Heart left ventricle (tissue), 16 donors: ENCODE data around the gene CD59. TPM values are rescaled to one million over a fixed set of nuclear protein-coding genes. Genes with fewer than 3 reads are reported as not detected.

ENCODE experiments used
- ATAC-seq, 4 donors: fragments of 200-7000 bp; cut with Tn5 transposase; one replicate each; pipeline ENCODE4 v1.9.1; 2020 to 2022; ENCODE audit warnings: moderate library complexity in 4 of 4, mild to moderate bottlenecking in 3 of 4, moderate number of reproducible peaks in 1 of 4
- DNase-seq, 5 donors: peaks; one replicate each; pipeline ENCODE4 v3.0.0-alpha.2; 2020
- H3K27ac ChIP-seq, 12 donors: fragments of 200-600 bp; sonication (generic) in 4 of 12; one replicate each; pipeline versions ENCODE4 v1.5.0 to v1.8.0; 2016 to 2022; ENCODE audit warnings: mild to moderate bottlenecking in 2 of 12
- H3K27me3 ChIP-seq, 9 donors: fragments of 200-600 bp; sonication (generic) in 2 of 9; one replicate each; pipeline versions ENCODE4 v1.5.1 to v1.8.0; 2016 to 2022; ENCODE audit warnings: mild to moderate bottlenecking in 3 of 9
- H3K36me3 ChIP-seq, 9 donors: fragments of 200-600 bp; sonication (generic) in 2 of 9; one replicate each; pipeline versions ENCODE4 v1.5.0 to v1.8.0; 2018 to 2022; ENCODE audit warnings: mild to moderate bottlenecking in 2 of 9
- H3K4me1 ChIP-seq, 12 donors: fragments of 200-600 bp; sonication (generic) in 4 of 12; one replicate each; pipeline versions ENCODE4 v1.5.0 to v1.8.0; 2016 to 2022; ENCODE audit warnings: mild to moderate bottlenecking in 3 of 12
- H3K4me3 ChIP-seq, 12 donors: fragments of 200-600 bp; sonication (generic) in 4 of 12; one replicate each; pipeline versions ENCODE4 v1.5.0 to v1.8.0; 2017 to 2022; ENCODE audit warnings: mild to moderate bottlenecking in 9 of 12, moderate library complexity in 4 of 12
- H3K9me3 ChIP-seq, 12 donors: fragments of 200-600 bp; sonication (generic) in 4 of 12; one replicate each; pipeline versions ENCODE4 v1.5.0 to v1.8.0; 2016 to 2022; ENCODE audit warnings: mild to moderate bottlenecking in 1 of 12
- CTCF ChIP-seq, 12 donors: fragments of 200-600 bp; sonication (generic) in 4 of 12; IDR thresholded peaks; one replicate each; pipeline versions ENCODE4 v1.5.0 to v1.8.0; 2018 to 2022; ENCODE audit warnings: antibody characterized with exemption in 12 of 12, mild to moderate bottlenecking in 5 of 12
- POLR2A ChIP-seq, 2 donors: fragments of 450-650 bp; IDR thresholded peaks; one replicate each; pipeline ENCODE4 v1.6.1; 2017; ENCODE audit warnings: antibody characterized with exemption in 2 of 2, mild to moderate bottlenecking in 2 of 2, moderate library complexity in 2 of 2
- WGBS, 4 donors: extraction: QIAGEN DNeasy Blood & Tissue Kit in 2 of 4; methylation state at CpG; one replicate each; pipeline versions ENCODE4 v1.1.5 to v1.1.7; 2013 to 2018; 5-methylcytosine and 5-hydroxymethylcytosine counted together
- intact Hi-C, 10 donors: fragments of 100-400 bp; cut with DNase I; formaldehyde crosslinking; loops; one replicate each; pipeline versions ENCODE4 v1.11.1 to v1.14.2; 2022
- polyA plus RNA-seq, 2 donors: library from polyadenylated mRNA; stranded (reverse); fragments of 200-250 nt; gene quantifications; one replicate each; pipeline ENCODE4 v1.2.3, GENCODE V29; 2013
- total RNA-seq, 9 donors: library from RNA; depleted of rRNA in 2 of 9; stranded (reverse); fragments of >200 nt in 2 of 9; fragmentation: NEBNext Ultra II Directional in 3 of 9; extraction: Animal tissue kit (Norgen Biotek cat#: 25700) in 3 of 9; gene quantifications; one replicate each; pipeline versions ENCODE4 v1.1.0 to v1.2.4, GENCODE V29; 2016 to 2023
- donor health status: ischemic (EF 13 %, LVEDD 7.1; RV severe dilation, severe dysfunction).
- donor health status: healthy with polysubstance abuse.
- donor health status: DM: no; HTN: yes; CAD: no.
- donor health status: DM: no; HTN: no; CAD: no.
- donor health status: ischemic (EF 25% LVEDD 6.9; RV normal size, moderate dysfunction).
- donor health status: ischemic (EF 25% LVEDD 5.7; RV mildly dilated, moderate dysfunction).
- donor health status: healthy.
- donor health status: DM: yes; HTN: yes; CAD: no.
- donor health status: ischemic (EF 35%, LVEDD 5.7; RV mildly dilated, moderate dysfunction).
- donor health status: nonischemic (EF 11% LVEDD 7.7; RV severe dilation, severe dysfunction).
- donor health status: DM: yes; HTN: yes; CAD: no.
- donor health status: PGD.
- donor health status: ischemic (EF 29% LVEDD 5.4; RV normal size, mild dysfunction).
- donor health status: nonischemic (EF 23%, LVEDD 6.1; RV moderate dilation, normal function).

CD59 gene
- total and polyA plus RNA-seq, 11 donors, result 133 to 1,434 (median 930) TPM

DNA sequence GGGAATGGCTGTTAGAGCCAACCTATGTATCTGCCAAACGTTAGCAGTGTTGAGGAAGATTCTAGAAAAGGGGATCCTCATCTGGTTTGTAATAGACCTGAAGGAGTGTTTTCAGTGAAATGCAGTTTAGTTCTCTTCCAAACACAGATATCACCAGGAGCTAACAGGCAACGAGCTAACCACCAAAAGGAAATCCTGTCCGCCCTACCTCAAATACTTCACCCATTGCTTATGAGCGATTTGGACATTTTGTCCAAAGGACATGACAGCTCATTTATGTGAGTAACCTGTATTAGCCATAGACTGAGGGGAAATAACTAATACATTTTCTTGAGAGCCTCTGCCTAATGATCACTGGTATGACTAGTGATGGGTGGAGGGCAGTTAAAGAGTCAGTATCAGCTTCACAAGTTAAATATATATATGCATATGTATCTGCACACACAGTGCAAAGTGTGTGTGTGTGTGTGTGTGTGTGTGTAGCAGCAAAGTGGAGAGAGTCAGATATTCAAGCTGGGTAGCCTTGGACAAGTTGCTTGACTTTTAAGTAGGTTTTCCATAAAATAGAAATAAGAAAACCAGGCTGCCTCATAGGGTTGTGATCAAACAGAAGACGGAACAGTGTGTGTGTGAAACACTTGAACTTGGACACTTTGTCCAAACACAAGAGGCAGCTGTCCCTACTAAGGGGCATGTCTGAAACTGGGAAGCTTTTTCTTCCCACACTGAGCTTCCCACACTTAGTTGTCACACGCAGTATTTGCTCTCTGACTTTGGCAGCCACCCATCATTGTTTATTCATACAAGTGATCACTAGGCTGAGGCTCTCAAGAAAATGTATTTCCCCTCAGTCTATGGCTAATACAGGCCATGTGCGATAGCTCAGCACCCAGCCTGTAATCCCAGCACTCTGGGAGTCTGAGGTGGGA, 34.7 kb downstream of the CD59 start:
- Histone ChIP-seq H3K4me3 (peak overlapping the region in 11 of 12 donors; percentile 36 to 66 (median 53)), H3K36me3 (peaks cover 0 to 21% (median 5%) of the 10 kb centered on the region in 9 donors), H3K4me1 (peaks cover 11 to 84% (median 57%) of the 10 kb centered on the region in 12 donors), H3K27me3 (no peaks in the 10 kb centered on the region), H3K27ac (peak overlapping the region; percentile 61 to 94 (median 88)), H3K9me3 (no peaks in the 10 kb centered on the region)
- ATAC-seq (peak in 3 of 4 donors; percentile 19 to 46 (median 27)), DNase-seq (peak in 3 of 5 donors; percentile 52 to 69 (median 57))
- intact Hi-C loops, result loop anchor here in 7 of 10 donors (1.0 to 5.0 kb wide), 5 partner anchors 21 to 36 kb away; partner anchors contain the start of gene CD59 (in 6 of the 7)
- TF ChIP-seq POLR2A (IDR thresholded peaks at IDR 0.05) (no peak), CTCF (IDR thresholded peaks at IDR 0.05) (no peak)
- 21 to 35% (median 22%) methylated on average over 7 of the region's 7 CpGs for WGBS, 4 donors

- Histone ChIP-seq H3K27ac (peak within 1 kb of the TSS; percentile 61 to 94 (median 88)), H3K36me3 (peaks cover 0 to 12% (median 2%) of the 10 kb centered on the region in 9 donors), H3K27me3 (no peaks in the 10 kb centered on the region), H3K4me3 (peak within 1 kb of the TSS; percentile 36 to 66 (median 53)), H3K4me1 (peaks cover 11 to 84% (median 53%) of the 10 kb centered on the region in 12 donors), H3K9me3 (no peaks in the 10 kb centered on the region)
- no peak for TF ChIP-seq CTCF (IDR thresholded peaks at IDR 0.05)
- peak in 1 of 2 donors; percentile 56 for TF ChIP-seq POLR2A (IDR thresholded peaks at IDR 0.05)
- intact Hi-C loops, result loop anchor here in 7 of 10 donors (1.0 to 5.0 kb wide), 5 partner anchors 9 to 37 kb away; partner anchors contain the start of gene CD59 (in 6 of the 7)
- ATAC-seq, result peak; percentile 69 to 89 (median 84)
- WGBS, 4 donors, result 1 to 4% (median 1%) methylated on average over 3 to 72 of the region's 72 CpGs
- DNase-seq, result peak; percentile 98 to 99 (median 99)
Measured at GRCh38 chr11:33700502-33701271, 35.5 kb downstream of the CD59 start, which contains the start of gene C11orf91. Gene C11orf91 (minus strand): TSS chr11:33700826. CDS start chr11:33700740, 86 bp downstream.

GRCh38 chr11:33700063-33700501, 36.1 kb downstream of the CD59 start:
- H3K4me1 ChIP-seq, result peaks cover 11 to 84% (median 53%) of the 10 kb centered on the region in 12 donors
- peak overlapping the region; percentile 61 to 91 (median 87) for H3K27ac ChIP-seq
- peak overlapping the region; percentile 36 to 66 (median 53) for H3K4me3 ChIP-seq
- intact Hi-C loops, result loop anchor here in 6 of 10 donors (1.0 to 5.0 kb wide), 4 partner anchors 9 to 37 kb away; partner anchors contain the start of gene CD59 (in 5 of the 6)
- H3K36me3 ChIP-seq, result peaks cover 0 to 6% (median 1%) of the 10 kb centered on the region in 9 donors
- DNase-seq (peak; percentile 41 to 83 (median 67)), ATAC-seq (peak in 2 of 4 donors; percentile 0)
- TF ChIP-seq POLR2A (IDR thresholded peaks at IDR 0.05) (no peak), CTCF (IDR thresholded peaks at IDR 0.05) (no peak)
- H3K27me3 ChIP-seq, result no peaks in the 10 kb centered on the region
- WGBS, 4 donors, result 20 to 48% (median 34%) methylated on average over 10 to 25 of the region's 25 CpGs
- H3K9me3 ChIP-seq, result no peaks in the 10 kb centered on the region
